Astrocyte (in vitro differentiated cells and primary cell): ENCODE results near the gene CD1E. TPM values are rescaled to one million over a fixed set of nuclear protein-coding genes. Genes with fewer than 3 reads are reported as not detected.
"Not testable (repeated sequence)": the region's sequence is repeated elsewhere in the genome, so short reads cannot be mapped to it uniquely, and the experiment has no call there.

Experiments
- DNase-seq: peaks from one replicate; pipeline ENCODE4 v3.0.0-alpha.2; 2010; ENCODE audit warnings: low read depth
- FAIRE-seq: peaks from 2 replicates; lab custom pipeline; 2011; peaks lifted over from hg19 to GRCh38; lab: Jason Lieb, UNC
- H2AFZ ChIP-seq: 2 replicates; pipeline ENCODE4 v1.6.0; 2012; ENCODE audit warnings: low read depth, low read length, inconsistent platforms
- H3K27ac ChIP-seq: 2 replicates; pipeline ENCODE4 v1.5.1; 2011; ENCODE audit warnings: low read depth, low read length, inconsistent platforms
- H3K27me3 ChIP-seq: 2 replicates; pipeline ENCODE4 v1.6.0; 2011; ENCODE audit warnings: low read length, inconsistent platforms; ENCODE audit not compliant: insufficient read depth
- H3K36me3 ChIP-seq: 2 replicates; pipeline ENCODE4 v1.5.1; 2011; ENCODE audit warnings: low read length, inconsistent platforms; ENCODE audit not compliant: insufficient read depth
- H3K4me1 ChIP-seq: 2 replicates; pipeline ENCODE4 v1.5.1; 2011; ENCODE audit warnings: low read length, inconsistent platforms; ENCODE audit not compliant: insufficient read depth
- H3K4me2 ChIP-seq: 2 replicates; pipeline ENCODE4 v1.6.0; 2012; ENCODE audit warnings: low read length, inconsistent platforms
- H3K4me3 ChIP-seq: 2 replicates; pipeline ENCODE4 v1.5.1; 2011; ENCODE audit warnings: low read depth, mild to moderate bottlenecking, low read length, inconsistent platforms; ENCODE audit not compliant: insufficient read depth
- H3K79me2 ChIP-seq: 2 replicates; pipeline ENCODE4 v1.6.0; 2012; ENCODE audit warnings: mild to moderate bottlenecking, low read length, inconsistent platforms; ENCODE audit not compliant: insufficient read depth
- H3K9ac ChIP-seq: 2 replicates; pipeline ENCODE4 v1.6.0; 2012; ENCODE audit warnings: mild to moderate bottlenecking, low read length, inconsistent platforms
- H3K9me3 ChIP-seq: 2 replicates; pipeline ENCODE4 v1.5.1; 2012; ENCODE audit warnings: low read depth, mild to moderate bottlenecking, low read length, inconsistent platforms; ENCODE audit not compliant: insufficient read depth
- H4K20me1 ChIP-seq: 2 replicates; pipeline ENCODE4 v1.6.0; 2012; ENCODE audit warnings: low read length, inconsistent platforms; ENCODE audit not compliant: insufficient read depth
- H3K27ac Mint-ChIP-seq: one replicate; pipeline ENCODE4 v1.8.0; 2021; ENCODE audit warnings: mild to moderate bottlenecking, mixed read lengths; ENCODE audit not compliant: unreplicated experiment
- H3K27me3 Mint-ChIP-seq: one replicate; pipeline ENCODE4 v1.8.0; 2021; ENCODE audit warnings: low read depth, mixed read lengths; ENCODE audit not compliant: unreplicated experiment
- H3K36me3 Mint-ChIP-seq: one replicate; pipeline ENCODE4 v1.8.0; 2021; ENCODE audit warnings: low read depth, mixed read lengths; ENCODE audit not compliant: unreplicated experiment
- H3K4me1 Mint-ChIP-seq: one replicate; pipeline ENCODE4 v1.8.0; 2021; ENCODE audit warnings: low read depth, mixed read lengths; ENCODE audit not compliant: unreplicated experiment
- H3K4me3 Mint-ChIP-seq: one replicate; pipeline ENCODE4 v1.8.0; 2021; ENCODE audit warnings: mild to moderate bottlenecking, moderate library complexity, mixed read lengths; ENCODE audit not compliant: unreplicated experiment
- H3K9me3 Mint-ChIP-seq: one replicate; pipeline ENCODE4 v1.8.0; 2021; ENCODE audit warnings: mild to moderate bottlenecking, mixed read lengths; ENCODE audit not compliant: unreplicated experiment
- CTCF ChIP-seq: IDR thresholded peaks from 2 replicates; pipeline ENCODE4 v1.5.1; 2011; ENCODE audit warnings: low read depth, mild to moderate bottlenecking, inconsistent platforms, low read length, moderate library complexity; ENCODE audit not compliant: insufficient read depth
- EZH2 ChIP-seq: IDR thresholded peaks from 2 replicates; pipeline ENCODE4 v1.6.1; 2012; ENCODE audit warnings: mild to moderate bottlenecking, low read length, inconsistent platforms; ENCODE audit not compliant: insufficient read depth
- total RNA-seq: library from RNA; stranded (reverse); gene quantifications from 2 replicates; pipeline ENCODE4 v1.2.1, GENCODE V29; 2021

The CD1E gene
- total RNA-seq, 1 donor from 2014 or later, result not detected

- Histone ChIP-seq H3K4me2 (no peak overlapping the region), H3K9me3 (no peaks in the 10 kb centered on the region), H3K79me2 (no peaks in the 10 kb centered on the region), H3K4me3 (no peak overlapping the region), H3K4me1 (no peaks in the 10 kb centered on the region), H4K20me1 (no peaks in the 10 kb centered on the region), H3K9ac (no peak overlapping the region), H3K27ac (no peak overlapping the region), H3K27me3 (no peaks in the 10 kb centered on the region), H2AFZ (no peak overlapping the region), H3K36me3 (no peaks in the 10 kb centered on the region)
- TF ChIP-seq EZH2, result no peak
- no peak for TF ChIP-seq CTCF
- no peak overlapping the region for H3K4me3 Mint-ChIP-seq
- peaks cover 7% of the 10 kb centered on the region for H3K9me3 Mint-ChIP-seq
- H3K27ac Mint-ChIP-seq, result peak overlapping the region; percentile 43
- no peaks in the 10 kb centered on the region for H3K36me3 Mint-ChIP-seq
- no peaks in the 10 kb centered on the region for H3K27me3 Mint-ChIP-seq
- peaks cover 17% of the 10 kb centered on the region for H3K4me1 Mint-ChIP-seq
- DNase-seq, result no peak
- no peak for FAIRE-seq
Measured at GRCh38 chr1:158333405-158334155, 20.1 kb upstream of the CD1E start.

GRCh38 chr1:158334526-158335212 is 19.0 kb upstream of the CD1E start:
- DNase-seq (no peak), FAIRE-seq (no peak)
- Mint-ChIP-seq H3K27ac (peak overlapping the region; percentile 82), H3K4me3 (no peak overlapping the region), H3K27me3 (no peaks in the 10 kb centered on the region), H3K4me1 (peaks cover 17% of the 10 kb centered on the region), H3K9me3 (peaks cover 10% of the 10 kb centered on the region), H3K36me3 (no peaks in the 10 kb centered on the region)
- Histone ChIP-seq H3K9me3 (no peaks in the 10 kb centered on the region), H3K4me2 (no peak overlapping the region), H3K79me2 (no peaks in the 10 kb centered on the region), H2AFZ (no peak overlapping the region), H4K20me1 (no peaks in the 10 kb centered on the region), H3K36me3 (no peaks in the 10 kb centered on the region), H3K27ac (no peak overlapping the region), H3K4me1 (no peaks in the 10 kb centered on the region), H3K27me3 (no peaks in the 10 kb centered on the region), H3K4me3 (no peak overlapping the region), H3K9ac (no peak overlapping the region)
- no peak for TF ChIP-seq EZH2
- no peak for TF ChIP-seq CTCF

- FAIRE-seq (no peak), DNase-seq (no peak)
- H3K9me3 Mint-ChIP-seq, result peaks cover 10% of the 10 kb centered on the region
- peaks cover 17% of the 10 kb centered on the region for H3K4me1 Mint-ChIP-seq
- Histone ChIP-seq H3K9ac (no peak overlapping the region), H3K4me3 (no peak overlapping the region), H3K79me2 (no peaks in the 10 kb centered on the region), H3K9me3 (no peaks in the 10 kb centered on the region), H2AFZ (no peak overlapping the region), H3K4me1 (no peaks in the 10 kb centered on the region), H4K20me1 (no peaks in the 10 kb centered on the region), H3K27me3 (no peaks in the 10 kb centered on the region), H3K36me3 (no peaks in the 10 kb centered on the region), H3K27ac (no peak overlapping the region), H3K4me2 (no peak overlapping the region)
- H3K4me3 Mint-ChIP-seq, result no peak overlapping the region
- no peaks in the 10 kb centered on the region for H3K27me3 Mint-ChIP-seq
- no peak for TF ChIP-seq EZH2
- no peak for TF ChIP-seq CTCF
- peak overlapping the region; percentile 82 for H3K27ac Mint-ChIP-seq
- no peaks in the 10 kb centered on the region for H3K36me3 Mint-ChIP-seq
Measured at GRCh38 chr1:158335213-158335532, 18.5 kb upstream of the CD1E start.

GRCh38 chr1:158336413-158336812 is 17.3 kb upstream of the CD1E start:
- H3K27ac Mint-ChIP-seq, FAIRE-seq, H4K20me1 ChIP-seq, H3K27me3 ChIP-seq, H3K9ac ChIP-seq, H3K27me3 Mint-ChIP-seq, H3K36me3 Mint-ChIP-seq, H3K79me2 ChIP-seq, H2AFZ ChIP-seq, H3K4me3 ChIP-seq, H3K36me3 ChIP-seq, H3K27ac ChIP-seq, DNase-seq, H3K9me3 ChIP-seq, H3K4me1 ChIP-seq, H3K4me2 ChIP-seq, H3K4me3 Mint-ChIP-seq: not testable (repeated sequence)
- Mint-ChIP-seq H3K4me1 (peaks cover 17% of the 10 kb centered on the region), H3K9me3 (peaks cover 12% of the 10 kb centered on the region)
